ENCODE results near the gene IQCE.
"Not testable (repeated sequence)": the region's sequence is repeated elsewhere in the genome, so short reads cannot be mapped to it uniquely, and the experiment has no call there.

The IQCE gene

DNA sequence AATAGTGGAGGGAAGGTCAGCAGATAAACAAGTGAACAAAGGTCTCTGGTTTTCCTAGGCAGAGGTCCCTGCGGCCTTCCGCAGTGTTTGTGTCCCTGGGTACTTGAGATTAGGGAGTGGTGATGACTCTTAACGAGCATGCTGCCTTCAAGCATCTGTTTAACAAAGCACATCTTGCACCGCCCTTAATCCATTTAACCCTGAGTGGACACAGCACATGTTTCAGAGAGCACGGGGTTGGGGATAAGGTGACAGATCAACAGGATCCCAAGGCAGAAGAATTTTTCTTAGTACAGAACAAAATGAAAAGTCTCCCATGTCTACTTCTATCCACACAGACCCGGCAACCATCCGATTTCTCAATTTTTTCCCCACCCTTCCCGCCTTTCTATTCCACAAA is 25.2 kb upstream of the IQCE start:
- DNase-seq = not testable (repeated sequence)

DNA sequence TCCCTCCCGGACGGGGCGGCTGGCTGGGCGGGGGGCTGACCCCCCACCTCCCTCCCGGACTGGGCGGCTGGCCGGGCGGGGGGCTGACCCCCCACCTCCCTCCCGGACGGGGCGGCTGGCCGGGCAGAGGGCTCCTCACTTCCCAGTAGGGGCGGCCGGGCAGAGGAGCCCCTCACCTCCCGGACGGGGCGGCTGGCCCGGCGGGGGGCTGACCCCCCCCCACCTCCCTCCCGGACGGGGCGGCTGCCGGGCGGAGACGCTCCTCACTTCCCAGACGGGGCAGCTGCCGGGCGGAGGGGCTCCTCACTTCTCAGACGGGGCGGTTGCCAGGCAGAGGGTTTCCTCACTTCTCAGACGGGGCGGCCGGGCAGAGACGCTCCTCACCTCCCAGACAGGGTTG is 24.6 kb upstream of the IQCE start:
- DNase-seq = not testable (repeated sequence)

DNA sequence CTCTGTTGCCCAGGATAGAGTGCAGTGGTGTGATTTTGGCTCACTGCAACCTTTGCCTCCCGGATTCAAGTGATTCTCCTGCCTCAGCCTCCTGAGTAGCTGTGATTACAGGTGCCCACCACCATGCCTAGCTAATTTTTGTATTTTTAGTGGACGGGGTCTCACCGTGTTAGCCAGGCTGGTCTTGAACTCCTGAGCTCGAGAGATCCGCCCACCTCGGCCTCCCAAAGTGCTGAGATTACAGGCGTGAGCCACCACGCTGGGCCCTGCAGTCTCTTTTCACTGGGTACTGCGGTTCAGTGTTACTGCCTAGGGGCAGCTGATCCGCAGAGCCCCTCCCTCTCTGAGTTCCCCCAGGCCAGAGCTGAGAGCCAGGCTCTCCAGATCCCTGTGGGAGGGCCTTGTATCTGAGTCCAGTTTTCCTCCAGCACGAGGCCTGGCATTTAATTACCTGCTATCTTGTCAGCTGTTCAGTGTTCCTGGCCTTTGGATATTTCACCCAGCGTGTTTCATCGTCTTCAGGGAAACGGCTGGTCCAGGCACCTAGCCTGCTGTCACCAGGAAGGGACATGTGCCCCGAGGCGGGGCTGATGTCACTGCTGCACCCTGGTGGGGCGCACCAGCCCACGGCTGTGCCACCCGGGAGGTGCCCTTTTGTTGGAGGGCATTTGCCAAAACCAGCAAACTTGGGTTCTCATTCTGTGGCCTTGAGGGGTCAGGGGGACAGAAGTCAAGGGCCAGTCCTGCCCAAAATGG is 22.7 kb upstream of the IQCE start:
- DNase-seq = not testable (repeated sequence)

DNA sequence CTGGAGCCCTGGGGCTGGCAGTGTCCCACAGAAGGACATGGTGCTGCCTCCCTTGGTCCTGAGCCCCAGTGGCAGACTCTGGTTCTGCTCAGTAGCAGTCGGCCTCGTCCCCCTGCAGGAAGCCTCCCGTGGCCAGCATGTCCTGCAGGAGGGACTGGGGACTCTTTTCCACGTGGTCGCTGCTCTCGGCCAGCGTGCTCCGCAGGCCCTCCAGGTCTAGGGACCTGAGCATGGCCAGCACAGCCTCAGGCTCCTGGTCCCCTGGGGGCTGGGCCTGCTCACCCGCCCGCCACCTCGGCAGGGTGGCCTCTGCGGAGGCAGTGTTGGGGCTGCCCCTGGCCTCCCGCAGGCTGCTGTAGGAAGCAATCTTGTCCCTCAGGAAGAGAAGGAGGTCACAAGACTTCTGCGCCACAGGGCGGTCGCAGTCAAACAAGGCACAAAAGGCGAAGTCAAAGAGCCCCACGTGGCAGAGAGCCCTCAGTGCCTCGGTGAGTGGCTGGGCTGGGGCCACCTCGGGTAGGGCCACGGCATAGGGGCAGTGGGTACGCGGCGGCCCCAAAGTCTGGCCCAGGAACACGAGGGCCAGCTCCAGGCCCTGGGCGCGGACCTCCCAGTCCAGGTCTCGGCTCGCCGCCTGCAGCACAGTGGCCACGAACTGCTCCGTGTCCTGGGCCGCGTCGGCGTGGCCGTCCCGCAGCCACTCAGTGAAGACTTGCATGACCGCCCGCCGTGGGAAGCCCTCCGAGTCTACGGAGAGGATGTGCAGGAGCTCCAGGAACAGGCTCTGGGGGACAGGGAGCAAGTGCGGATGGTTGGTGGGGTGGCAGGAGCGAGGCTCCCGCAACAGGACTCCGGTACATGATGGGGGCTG is 20.6 kb upstream of the IQCE start:
- no peak for DNase-seq

DNA sequence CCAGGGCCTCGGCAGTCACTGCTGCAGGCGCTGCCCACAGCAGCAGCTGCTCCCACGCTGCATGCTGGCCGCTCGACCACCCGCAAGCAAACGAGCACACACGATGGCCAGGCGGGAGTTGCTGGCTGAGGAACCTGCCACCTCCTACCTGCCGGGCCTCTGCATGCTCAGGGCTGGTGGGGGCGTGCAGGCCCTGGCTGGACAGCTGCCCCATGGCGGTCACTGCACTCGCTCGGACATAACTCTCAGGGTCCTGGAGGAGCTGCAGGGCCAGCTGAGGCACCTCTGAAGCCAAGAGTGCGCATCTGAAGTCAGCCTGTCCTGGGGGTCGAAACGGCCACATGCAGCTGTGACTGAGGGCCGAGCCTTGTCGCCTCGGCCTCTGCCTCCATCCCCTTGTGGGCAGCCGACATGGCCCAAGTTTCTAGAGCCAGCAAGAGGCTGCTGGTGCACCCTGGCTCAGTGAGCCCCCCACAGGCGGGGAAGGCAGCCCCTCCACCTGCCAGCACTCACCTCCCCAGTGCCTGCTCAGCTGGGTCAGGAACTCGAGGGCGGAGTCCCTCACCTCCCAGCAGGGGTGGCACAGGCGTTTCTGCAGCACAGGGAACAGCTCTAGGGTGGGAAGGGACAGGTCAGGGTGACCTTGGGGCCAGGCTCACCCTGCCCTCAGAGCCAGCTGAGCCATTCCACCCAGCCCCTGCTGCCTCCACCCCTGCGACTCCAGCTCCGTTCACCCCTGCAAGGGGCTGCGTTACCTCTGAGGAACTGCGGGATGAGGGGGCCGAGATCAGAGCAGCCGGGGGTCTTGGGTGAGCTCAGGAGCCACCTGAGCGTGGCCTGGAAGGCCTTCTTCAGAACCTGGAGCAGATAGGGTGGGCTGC is 19.5 kb upstream of the IQCE start:
- no peak for DNase-seq

DNA sequence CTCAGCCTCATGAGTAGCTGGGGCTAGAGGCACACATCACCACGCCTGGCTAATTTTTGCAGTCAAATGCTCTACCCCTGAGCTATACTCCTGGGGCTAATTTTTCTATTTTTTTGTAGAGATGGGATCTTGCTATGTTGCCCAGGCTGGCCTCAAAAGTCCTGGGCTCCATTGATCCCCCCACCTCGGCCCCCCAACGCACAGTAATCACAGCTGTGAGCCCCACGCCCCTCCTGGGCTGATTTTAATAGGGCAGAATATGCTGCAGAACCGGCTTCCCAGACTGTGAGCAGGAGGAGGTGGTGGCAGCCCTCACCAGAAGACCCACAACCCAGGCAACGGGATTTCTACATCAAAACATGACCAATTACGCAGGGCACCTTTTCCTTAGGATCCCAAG is 18.6 kb upstream of the IQCE start:
- no peak for DNase-seq

DNA sequence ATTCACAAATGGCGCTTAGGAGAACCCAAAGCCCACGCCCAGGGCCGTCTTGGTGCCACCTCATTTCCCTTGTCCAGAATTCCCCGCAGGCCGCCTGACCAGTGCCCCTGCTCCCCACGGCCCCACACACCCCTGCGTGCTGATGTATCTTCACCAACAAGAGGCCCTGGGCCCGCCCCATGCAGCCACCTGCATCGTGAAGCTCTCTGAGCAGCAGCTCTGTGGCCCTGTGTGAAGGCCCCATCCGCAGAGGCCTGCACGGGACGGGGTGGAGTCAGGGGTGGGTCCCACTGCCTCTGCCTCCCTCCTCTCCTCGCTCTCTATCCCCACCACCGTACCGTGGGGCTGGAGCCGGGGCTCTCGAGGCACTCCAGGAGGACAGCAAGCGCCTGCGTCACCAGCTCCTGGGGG is 18.1 kb upstream of the IQCE start:
- no peak for DNase-seq

DNA sequence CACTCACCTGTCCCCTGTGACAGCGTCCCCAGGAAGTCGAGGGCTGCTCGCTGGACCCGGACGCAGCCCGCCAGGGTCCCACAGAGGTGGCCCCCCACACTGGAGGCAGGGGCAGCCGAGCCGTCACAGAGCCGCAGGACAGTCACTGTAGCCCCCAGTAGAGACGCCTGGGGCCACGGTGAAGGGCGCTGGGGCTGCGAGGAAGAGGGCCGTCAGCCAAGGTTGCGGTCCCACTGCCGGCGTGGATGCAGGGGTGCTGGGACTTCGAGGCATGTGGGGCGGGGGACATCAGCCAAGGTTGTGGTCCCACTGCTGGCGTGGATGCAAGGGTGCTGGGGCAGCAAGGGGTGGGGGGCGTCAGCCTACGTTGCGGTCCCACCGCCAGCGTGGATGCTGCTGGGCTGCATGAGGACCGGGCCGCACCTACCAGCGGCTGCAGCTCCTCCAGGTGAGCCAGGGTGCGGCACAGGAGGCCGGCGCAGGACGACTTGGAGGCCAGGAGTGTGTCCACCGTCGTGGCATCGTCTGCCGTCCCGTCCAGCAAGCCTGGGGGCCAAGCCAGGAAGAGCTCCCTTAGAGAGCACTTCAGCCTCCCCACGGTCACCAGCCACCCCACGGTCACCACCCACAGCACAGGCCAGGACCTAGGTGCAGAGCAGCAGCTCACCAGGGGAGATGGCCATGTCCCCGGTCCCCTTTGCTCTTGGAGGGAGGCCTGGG is 17.3 kb upstream of the IQCE start:
- DNase-seq = no peak

DNA sequence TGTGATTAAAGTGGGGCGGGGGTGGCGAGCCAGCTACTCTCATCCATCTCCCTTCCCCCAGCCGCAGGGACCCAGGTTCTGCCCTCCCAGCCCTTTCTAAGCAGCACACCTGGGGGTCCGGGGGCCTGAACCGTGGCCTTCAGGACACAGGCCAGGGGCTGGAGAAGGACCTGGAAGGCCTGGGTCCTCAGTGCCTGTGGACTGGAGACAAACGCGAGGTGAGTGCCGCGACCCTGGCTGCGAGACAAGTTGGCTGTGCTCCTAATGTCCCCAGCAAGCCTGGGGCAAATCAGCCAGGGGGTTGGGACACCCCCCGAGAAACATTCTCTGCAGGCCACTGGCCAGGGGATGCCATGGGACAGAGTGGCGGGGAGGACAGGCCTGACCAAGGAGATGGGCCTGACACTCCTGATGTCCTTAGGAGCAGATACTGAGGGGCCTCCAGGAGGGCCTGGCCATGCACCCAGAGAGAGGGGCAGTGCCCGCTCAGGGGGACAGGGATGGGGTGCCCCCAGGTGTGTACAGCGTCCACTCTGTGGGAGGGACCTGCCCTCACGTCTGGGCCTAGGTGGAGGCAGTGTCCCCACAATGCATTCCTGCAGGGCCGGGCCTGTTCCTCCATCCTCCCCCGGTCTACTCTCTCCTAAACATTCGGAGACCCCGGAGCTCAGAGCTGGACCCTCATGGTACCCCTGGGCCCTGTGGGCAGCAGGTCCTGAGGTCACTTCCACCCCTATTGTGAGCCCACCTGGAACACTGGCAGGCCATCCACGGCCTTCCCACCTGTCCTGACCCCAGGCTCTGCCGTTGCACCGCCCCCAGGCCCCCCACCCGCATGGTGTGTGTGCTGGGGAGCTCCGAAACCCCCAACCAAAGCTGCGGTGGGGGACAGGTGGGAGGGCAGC is 16.5 kb upstream of the IQCE start:
- no peak for DNase-seq

DNA sequence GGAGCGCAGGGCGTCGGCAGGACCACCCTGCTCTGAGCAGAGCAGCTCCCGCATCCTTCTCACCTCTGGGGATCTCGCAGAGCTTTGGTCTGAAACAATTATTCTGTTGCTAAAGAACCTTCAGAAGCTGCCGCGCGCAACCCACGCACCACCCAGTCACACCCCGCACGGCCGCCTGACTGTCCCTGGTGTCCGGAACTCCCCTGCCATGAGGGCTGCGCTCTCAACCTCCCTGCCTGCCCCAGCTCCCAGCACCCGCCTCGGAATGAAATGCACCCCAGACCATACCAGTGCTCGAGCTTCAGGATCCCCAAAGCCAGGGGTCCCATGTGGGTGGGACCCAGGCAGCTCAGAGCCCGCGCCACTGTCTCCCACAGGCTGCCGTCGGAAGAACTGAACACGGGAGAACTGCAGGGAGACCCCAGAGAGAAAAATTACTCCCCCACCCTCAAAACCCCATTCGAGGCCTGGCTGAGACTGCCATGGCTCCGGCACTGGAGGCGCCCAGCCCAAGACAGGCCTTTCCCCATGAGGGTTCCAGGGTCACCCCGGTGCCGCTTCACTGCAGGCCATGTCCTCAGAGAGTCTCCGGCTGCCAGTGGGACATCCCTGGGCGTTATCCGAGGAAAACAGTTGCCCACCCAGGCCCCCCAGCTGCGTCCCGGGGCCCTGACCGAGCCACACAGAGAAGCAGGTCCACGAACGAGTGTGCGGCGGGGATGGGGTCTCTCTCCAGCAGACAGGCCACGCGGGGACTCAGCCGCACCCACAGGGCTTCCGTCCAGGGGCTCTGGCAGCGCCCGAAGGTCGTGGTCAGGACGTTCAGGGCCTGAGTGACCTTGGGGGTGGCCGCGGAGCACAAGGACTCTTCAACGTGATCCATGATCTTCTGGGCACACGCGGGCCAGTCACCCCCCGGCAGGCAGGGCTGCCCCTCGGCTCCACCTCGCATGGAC is 15.6 kb upstream of the IQCE start:
- no peak for DNase-seq

DNA sequence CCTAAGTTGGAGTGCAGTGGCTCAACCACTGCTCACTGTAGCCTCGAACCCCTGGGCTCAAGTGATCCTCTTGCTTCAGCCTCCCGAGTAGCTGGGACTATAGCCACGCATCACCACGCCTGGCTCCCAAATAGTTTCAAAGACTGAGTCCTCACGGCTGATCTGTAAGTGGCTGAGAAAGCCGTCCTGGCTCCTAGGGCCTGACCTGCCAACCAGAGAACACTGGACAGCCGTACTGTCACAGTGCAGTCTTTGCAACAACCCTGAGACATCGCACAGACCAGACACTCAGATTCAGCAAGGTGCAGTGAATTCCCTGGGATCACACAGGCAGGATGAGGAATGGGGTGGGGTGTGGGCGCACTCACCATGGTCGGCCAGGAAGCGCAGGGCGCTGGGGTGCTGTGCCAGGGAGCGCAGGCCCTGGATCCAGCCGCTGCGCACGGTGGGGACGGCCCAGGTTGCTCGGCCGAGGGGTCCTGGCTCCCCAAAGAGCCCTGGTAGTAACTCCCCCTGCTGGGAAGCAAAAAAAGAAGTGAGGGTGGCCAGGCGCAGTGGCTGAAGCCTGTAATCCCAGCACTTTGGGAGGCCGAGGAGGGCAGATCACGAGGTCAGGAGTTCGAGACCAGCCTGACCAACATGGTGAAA is 14.1 kb upstream of the IQCE start:
- DNase-seq = no peak

DNA sequence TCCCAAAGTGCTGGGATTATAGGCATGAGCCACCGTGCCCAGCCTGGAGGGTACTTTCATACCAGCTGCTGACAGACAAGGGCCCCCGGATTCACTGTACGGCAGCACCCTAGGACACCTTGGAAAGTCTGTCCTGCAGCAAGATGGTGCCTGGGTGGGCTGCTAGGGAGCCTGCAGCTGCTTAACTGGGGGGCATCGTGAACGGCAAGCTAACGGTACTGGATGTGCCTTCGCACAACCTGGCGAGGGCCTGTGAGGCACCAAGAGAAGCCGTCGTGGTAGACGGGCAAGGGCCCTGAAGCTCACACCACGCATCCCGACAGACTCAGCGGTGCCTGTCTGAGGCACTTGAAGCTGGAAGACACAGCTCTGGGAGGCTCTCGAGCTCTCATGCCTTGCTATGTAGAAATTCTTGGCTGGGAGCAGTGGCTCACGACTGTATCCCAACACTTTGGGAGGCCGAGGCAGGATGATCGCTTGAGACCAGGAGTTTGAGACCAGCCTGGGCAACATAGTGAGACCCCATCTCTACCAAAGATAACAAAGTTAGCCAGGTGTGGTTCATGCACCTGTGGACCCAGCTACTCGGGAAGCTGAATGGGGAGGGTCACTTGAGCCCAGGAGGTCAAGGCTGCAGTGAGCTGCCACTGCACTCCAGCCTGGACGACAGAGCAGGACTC is 12.9 kb upstream of the IQCE start:
- DNase-seq = no peak

DNA sequence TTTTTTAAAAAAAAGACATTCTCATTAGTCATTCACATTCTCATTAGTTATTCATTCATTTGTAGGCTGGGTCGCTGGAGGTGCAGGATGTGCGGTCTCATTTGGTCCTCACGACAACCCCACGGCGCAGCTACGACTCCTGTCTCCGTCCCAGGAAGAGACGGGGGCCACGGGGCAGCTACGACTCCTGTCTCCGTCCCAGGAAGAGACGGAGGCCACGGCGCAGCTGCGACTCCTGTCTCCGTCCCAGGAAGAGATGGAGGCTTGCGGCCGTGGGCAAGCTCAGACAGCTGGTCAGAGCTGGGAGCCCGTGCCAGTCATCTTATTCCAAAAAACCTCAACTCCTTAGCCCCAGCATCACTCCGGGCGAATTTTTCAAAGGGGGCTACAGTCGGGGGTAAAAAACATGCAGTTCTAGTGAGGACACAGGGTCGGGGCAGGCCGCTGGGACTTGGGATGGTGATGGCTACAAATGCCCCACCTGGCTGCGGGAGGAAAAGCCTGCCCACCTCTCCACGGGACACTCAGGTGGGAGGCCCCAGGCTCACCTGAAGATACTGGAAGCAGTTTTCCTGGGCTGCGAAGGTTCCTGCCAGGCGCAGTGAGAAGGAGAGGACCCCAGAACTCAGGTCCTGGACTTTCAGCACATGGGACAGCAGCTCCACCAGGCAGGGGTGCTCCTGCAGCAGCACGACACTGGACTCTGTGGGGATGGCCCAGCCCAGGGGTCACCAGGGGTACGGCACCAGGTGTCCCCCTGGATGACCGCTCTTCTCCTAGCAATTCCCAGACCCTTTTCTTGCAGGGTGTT is 11.8 kb upstream of the IQCE start:
- no peak for DNase-seq

DNA sequence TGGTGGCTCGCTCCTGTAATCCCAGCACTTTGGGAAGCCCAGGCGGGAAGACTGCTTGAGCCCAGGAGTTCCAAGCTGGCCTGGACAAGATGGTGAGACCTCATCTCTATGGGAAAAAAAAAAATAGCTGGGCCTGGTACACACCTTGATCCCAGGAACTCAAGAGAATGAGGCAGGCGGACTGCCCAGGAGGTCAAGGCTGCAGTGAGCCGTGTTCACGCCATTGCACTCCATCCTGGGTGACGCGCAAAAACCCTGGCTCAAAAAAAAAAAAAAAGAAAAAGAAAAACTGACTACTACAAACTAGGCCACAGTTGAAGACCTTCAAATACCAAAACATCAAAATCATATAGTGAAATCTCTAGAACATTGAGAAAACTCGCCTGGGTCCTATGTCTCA is 7.4 kb upstream of the IQCE start:
- DNase-seq = no peak

DNA sequence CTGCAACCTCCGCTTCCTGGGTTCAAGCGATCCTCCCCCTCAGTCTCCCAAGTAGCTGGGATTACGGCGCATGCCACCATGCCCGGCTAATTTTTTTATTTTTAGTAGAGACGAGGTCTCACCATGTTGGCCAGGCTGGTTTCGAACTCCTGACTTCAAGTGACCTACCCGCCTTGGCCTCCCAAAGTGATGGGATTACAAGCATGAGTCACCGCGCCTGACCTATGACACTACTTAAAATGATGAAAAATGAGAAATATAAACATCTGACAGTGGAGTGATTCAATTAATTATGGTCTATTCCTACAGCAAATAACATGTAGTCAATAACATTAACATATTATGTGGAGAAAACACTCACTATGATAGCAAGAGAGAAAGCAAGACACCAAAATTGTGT is 5.7 kb upstream of the IQCE start:
- no peak for DNase-seq

DNA sequence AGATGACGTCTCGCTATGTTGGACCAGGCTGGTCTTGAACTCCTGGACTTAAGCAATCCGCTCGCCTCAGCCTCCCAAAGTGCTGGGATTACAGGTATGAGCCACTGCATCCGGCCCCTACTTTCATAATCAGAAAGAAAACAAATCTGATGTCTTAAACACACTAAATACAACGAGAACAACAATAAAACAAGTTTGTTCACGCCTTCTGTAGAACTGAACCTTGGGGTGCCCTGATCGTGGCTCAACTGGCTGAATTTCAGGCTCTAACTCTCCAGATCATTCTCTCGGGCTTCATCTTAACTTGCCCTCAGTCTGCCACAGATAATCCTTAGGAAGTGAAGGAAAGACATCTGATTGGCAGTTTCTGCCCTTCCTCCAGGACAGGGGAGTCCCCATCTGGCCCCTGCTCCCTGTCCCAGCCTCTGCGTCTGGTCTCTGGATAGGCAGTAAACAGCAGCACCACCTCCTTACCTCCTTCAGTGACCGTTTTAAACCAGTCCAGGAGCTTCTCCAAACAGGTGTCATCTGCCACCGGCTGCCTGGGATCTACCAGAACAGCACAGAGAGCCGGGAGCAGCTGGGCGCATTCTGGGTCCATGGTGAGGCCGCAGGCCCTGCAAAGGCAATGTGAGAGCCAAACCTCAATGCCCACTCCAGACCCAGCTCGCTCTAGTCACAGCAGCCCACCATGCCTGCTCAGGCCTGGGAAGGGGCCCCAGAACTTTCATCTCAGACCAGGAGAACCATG is 4.8 kb upstream of the IQCE start:
- DNase-seq = no peak

DNA sequence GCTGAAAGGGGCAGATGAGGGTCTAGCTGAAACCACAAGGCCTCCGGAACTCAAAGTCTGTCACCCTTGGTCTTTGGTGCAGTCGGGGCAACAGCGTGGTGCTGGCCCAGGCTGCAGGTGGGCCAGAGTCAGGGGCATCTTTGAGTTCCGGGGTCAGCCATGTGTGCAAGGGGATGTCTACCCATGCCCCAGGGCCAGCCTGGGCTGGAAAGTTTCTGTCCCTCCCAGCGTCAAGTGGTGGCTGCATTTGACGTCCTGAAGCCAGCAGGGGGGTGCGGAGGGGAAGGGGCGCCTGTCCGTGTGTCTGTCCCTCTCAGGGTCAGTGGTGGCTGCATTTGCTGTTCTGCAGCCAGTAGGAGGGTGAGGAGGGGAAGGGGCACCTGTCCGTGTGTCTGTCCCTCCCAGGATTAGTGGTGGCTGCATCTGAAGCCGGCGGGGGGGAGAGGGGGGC is 4.1 kb upstream of the IQCE start:
- DNase-seq = no peak
